ENCODE data around the gene KRT14.
"Not testable (repeated sequence)": the region's sequence is repeated elsewhere in the genome, so short reads cannot be mapped to it uniquely, and the experiment has no call there.

Gene KRT14

GRCh38 chr17:41622340-41623183 lies 35.9 kb upstream of the KRT14 start:
- not testable (repeated sequence) for DNase-seq

GRCh38 chr17:41621916-41622315 lies 35.2 kb upstream of the KRT14 start:
- DNase-seq, result no peak

- DNase-seq, result not testable (repeated sequence)
These were observed 34.7 kb upstream of the KRT14 start for GRCh38 chr17:41621435-41621817.

GRCh38 chr17:41620583-41621434 lies 34.1 kb upstream of the KRT14 start:
- DNase-seq, result no peak

GRCh38 chr17:41619927-41620582 lies 33.4 kb upstream of the KRT14 start:
- not testable (repeated sequence) for DNase-seq

- no peak for DNase-seq
These were observed 32.6 kb upstream of the KRT14 start for GRCh38 chr17:41619036-41619926.

GRCh38 chr17:41618341-41619035 lies 31.8 kb upstream of the KRT14 start:
- no peak for DNase-seq

GRCh38 chr17:41617698-41618097 lies 31.0 kb upstream of the KRT14 start:
- DNase-seq, result no peak

GRCh38 chr17:41617136-41617535 lies 30.4 kb upstream of the KRT14 start:
- DNase-seq, result no peak

GRCh38 chr17:41616486-41616885 lies 29.8 kb upstream of the KRT14 start:
- not testable (repeated sequence) for DNase-seq

GRCh38 chr17:41615454-41615853 lies 28.8 kb upstream of the KRT14 start:
- DNase-seq, result no peak

- not testable (repeated sequence) for DNase-seq
These were observed 28.1 kb upstream of the KRT14 start for GRCh38 chr17:41614767-41615166.

- DNase-seq, result no peak
These were observed 27.4 kb upstream of the KRT14 start for GRCh38 chr17:41614098-41614497.

- DNase-seq, result no peak
These were observed 26.8 kb upstream of the KRT14 start for GRCh38 chr17:41613277-41614082.

GRCh38 chr17:41612376-41613160 lies 25.9 kb upstream of the KRT14 start, which contains the start of gene KRT16:
TSS of gene KRT16 (minus strand) at chr17:41612767. CDS start at chr17:41612688, 79 bp downstream.
- DNase-seq, result not testable (repeated sequence)

GRCh38 chr17:41610965-41611640 lies 24.4 kb upstream of the KRT14 start:
- no peak for DNase-seq

- DNase-seq, result not testable (repeated sequence)
These were observed 23.4 kb upstream of the KRT14 start for GRCh38 chr17:41610061-41610517.

- DNase-seq, result not testable (repeated sequence)
These were observed 20.2 kb upstream of the KRT14 start for GRCh38 chr17:41606930-41607329.

- no peak for DNase-seq
These were observed 15.8 kb upstream of the KRT14 start for GRCh38 chr17:41602524-41602923.

Data from CD4-positive, alpha-beta T cell treated with Interleukin-10 for 1 hour (primary cell).